GM19351 (cell line): ENCODE results near the gene TTC9.

Experiments used
- ATAC-seq: cut with Tn5 transposase; IDR thresholded peaks from one replicate; pipeline ENCODE4 v1.9.1; 2021; ENCODE audit warnings: mild to moderate bottlenecking, moderate library complexity; ENCODE audit not compliant: unreplicated experiment

Gene TTC9

GRCh38 chr14:70641548-70642302, at the start of gene TTC9:
Gene TTC9 (plus strand): TSS chr14:70641916. CDS start chr14:70642130, 214 bp downstream.
- no peak for ATAC-seq

GRCh38 chr14:70594461-70594860, 47.3 kb upstream of the TTC9 start:
- ATAC-seq = no peak

GRCh38 chr14:70595443-70596185, 46.1 kb upstream of the TTC9 start:
- ATAC-seq = no peak

GRCh38 chr14:70597731-70598130, 44.0 kb upstream of the TTC9 start:
- ATAC-seq = no peak

GRCh38 chr14:70599345-70599744, 42.4 kb upstream of the TTC9 start:
- ATAC-seq = no peak

GRCh38 chr14:70600382-70601157, 41.1 kb upstream of the TTC9 start, which contains the start of gene MED6:
Gene MED6 (minus strand): TSS chr14:70600655. CDS start chr14:70600637, 18 bp downstream.
- ATAC-seq = peak; percentile 91

GRCh38 chr14:70601162-70601561, 40.6 kb upstream of the TTC9 start:
- ATAC-seq = no peak

GRCh38 chr14:70602254-70602653, 39.5 kb upstream of the TTC9 start:
- no peak for ATAC-seq

- no peak for ATAC-seq
Observed at GRCh38 chr14:70611216-70611615, 30.5 kb upstream of the TTC9 start.

- no peak for ATAC-seq
Observed at GRCh38 chr14:70616646-70617045, 25.1 kb upstream of the TTC9 start.

GRCh38 chr14:70618314-70618713, 23.4 kb upstream of the TTC9 start:
- no peak for ATAC-seq

- ATAC-seq = no peak
Observed at GRCh38 chr14:70619708-70620107, 22.0 kb upstream of the TTC9 start.

GRCh38 chr14:70622111-70622712, 19.5 kb upstream of the TTC9 start:
- ATAC-seq = no peak

GRCh38 chr14:70624972-70625371, 16.7 kb upstream of the TTC9 start:
- no peak for ATAC-seq

- ATAC-seq = no peak
Observed at GRCh38 chr14:70631948-70632347, 9.8 kb upstream of the TTC9 start.

- no peak for ATAC-seq
Observed at GRCh38 chr14:70635971-70636595, 5.6 kb upstream of the TTC9 start.

GRCh38 chr14:70638416-70638815, 3.3 kb upstream of the TTC9 start:
- no peak for ATAC-seq

GRCh38 chr14:70640938-70641547, 673 bp upstream of the TTC9 start:
- ATAC-seq = peak; percentile 58

- ATAC-seq = no peak
Observed at GRCh38 chr14:70642303-70643235, 853 bp downstream of the TTC9 start.
